ENCODE results near the gene EPHX1.
"Not testable (repeated sequence)": the region's sequence is repeated elsewhere in the genome, so short reads cannot be mapped to it uniquely, and the experiment has no call there.

The EPHX1 gene

DNA sequence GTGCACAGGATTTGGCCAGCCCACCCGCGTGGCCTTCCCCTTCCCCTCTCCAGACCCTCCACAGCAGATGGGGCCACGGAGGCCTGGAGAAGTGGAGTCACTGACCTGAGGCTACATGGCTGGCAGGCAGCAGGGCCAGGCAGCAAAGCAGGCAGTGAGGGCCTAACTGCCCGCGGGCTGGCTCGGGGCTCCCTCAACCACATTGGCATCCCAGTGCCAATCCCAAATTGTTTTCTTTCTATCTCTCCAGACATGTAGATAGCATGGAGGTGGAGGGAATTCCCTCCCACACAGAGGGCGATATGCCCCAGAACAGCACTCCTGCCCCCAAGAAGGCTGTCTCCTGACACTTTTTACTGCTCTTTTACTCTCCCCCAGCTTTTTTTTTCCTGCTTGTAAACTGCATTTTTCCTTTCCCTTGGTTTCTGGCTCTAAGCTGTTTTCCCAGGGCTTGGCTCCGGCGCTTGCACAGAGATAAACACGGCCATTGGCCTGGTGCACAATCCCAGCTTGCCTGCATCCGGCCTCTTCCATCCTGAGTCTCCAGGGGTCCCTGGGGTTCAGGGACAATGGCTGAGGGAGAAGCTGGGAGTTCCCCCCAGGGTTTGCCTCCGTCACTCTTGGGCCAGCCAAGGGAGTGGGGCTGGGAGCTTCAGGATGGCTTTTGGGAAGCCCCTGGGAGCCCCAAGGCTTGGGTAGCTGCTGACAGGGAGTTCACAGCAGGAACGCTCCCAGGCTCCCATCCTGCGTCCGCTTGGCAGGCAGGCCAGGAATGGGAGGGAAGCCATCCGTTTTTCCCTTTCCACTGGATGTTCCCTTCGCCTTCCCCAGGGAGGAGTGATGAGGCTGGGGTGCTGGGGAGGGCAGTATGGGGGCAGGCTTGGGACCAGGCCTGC, 7.0 kb downstream of the EPHX1 start:
- no peak for DNase-seq (ENCODE audit: low read depth in 2 of 2)

DNA sequence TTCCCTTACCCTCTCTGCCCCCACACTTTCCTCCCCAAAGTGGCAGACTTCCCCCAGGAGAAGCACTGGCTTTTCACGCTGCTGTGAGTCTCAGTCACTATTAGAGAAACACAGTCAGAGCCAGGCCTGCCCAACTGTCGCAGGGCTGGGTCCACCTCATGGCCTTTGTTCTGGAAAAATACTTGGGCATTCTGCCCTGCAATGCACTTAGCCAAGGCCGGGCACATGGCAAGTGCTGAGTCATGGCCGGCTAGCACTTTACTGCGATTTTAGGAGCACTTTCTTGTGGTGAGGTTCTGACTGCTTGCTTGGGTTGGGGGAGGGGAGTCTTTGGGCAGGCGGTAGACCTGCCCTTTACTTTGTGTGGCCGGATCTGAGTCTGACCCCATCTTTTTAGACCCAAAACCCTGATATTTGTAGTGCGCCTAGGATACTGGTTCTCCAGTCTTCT, 7.7 kb downstream of the EPHX1 start:
- DNase-seq (ENCODE audit: low read depth in 2 of 2) = no peak

GRCh38 chr1:225818229-225818628, 8.3 kb downstream of the EPHX1 start:
- DNase-seq (ENCODE audit: low read depth in 2 of 2) = no peak

- no peak for DNase-seq (ENCODE audit: low read depth in 2 of 2)
Observed at GRCh38 chr1:225819346-225820192, 9.6 kb downstream of the EPHX1 start.

GRCh38 chr1:225820522-225821120, 10.7 kb downstream of the EPHX1 start:
- no peak for DNase-seq (ENCODE audit: low read depth in 2 of 2)

DNA sequence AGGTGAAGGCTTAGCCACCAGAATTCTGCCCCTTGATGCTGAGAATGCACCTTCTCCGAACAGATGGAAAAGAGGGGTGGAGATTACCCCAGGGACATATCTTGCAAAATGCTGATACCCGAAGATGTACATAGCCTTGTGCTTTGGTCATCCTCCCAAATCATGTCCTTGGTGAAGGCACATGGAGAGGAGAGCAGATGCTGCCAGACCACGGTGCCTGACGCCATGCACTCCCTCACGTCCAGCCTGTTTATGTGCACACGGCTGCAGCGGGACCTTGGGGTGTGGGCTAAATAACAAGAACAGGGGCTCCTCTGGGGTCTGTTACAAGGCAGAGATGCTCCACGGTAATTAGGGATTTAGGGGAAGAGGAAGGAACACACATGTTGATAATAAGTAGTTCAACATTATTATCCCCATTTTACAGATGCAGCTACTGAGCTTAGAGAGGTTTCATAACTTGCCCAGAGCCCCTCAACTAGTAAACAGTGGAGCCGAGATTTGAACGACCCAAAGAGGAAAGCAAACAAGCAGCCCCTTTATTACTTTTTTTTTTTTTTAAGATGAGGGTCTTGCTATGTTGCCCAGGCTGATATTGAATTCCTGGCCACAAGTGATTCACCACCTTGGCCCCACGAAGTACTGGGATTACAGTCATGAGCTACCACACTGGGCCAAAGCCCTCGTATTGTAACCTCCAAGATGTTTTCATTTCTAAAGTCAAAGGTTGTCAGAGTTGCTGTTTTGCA, 12.9 kb downstream of the EPHX1 start:
- no peak for DNase-seq (ENCODE audit: low read depth in 2 of 2)

- no peak for DNase-seq (ENCODE audit: low read depth in 2 of 2)
Observed at GRCh38 chr1:225823811-225824261, 13.9 kb downstream of the EPHX1 start.

DNA sequence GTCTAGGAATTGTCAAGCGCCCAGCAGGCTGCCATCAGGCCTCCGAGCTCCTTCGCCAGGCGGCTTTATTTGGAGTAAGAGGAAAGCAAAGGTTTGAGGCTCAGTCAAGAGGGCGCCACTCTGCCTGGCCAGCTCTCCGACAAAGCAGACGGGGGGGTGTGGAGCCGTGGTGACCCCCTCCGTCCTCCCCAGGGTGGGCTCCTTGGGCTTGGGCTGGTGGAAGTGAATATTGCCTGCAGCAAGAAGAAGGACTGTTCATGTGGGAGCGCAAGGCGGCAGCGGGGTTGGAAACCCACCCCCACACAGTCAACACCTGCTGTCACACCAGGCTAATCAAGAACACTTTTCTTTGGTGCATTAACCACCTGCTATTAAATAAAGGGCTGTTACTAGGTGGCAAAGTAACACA, 14.6 kb downstream of the EPHX1 start:
- DNase-seq (ENCODE audit: low read depth in 2 of 2) = no peak

DNA sequence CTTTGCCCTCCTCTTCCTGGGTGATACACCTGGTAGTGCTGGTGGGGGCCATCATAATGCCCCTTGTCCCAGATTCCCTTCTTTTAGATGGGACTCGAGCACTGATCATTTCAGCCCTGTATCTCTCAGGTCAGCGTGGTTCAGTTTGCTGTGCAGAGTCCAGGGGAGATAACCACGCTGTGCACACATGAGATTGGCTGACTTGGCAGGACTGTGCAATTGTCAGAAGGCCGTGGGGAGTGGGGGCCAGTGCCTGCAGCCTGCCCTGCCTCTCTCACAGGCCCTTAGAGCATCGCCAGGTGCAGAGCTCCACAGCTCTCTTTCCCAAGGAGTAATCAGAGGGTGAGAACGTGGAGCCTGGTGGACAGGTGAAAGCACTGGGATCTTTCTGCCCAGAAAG, 15.2 kb downstream of the EPHX1 start:
- no peak for DNase-seq (ENCODE audit: low read depth in 2 of 2)

DNA sequence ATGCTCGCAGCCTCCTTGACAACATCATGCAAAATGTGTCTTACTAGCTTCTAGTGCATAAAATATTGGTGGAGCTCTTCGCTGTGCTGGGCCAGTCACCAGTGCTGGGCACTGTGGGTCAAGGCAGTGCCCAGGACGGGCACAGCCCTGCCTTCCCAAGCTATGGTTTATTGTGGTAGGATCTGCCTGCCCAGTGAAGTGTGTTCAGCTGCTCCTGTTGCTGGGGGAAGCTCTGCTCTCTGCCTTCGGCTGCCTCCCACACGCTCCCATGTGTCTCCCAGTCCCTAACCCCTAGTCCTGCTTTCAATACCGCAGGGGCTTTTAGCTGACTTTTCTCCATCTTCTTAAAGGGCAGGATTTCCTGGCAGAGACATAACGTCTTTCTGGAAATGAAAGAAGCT, 15.7 kb downstream of the EPHX1 start:
- no peak for DNase-seq (ENCODE audit: low read depth in 2 of 2)

DNA sequence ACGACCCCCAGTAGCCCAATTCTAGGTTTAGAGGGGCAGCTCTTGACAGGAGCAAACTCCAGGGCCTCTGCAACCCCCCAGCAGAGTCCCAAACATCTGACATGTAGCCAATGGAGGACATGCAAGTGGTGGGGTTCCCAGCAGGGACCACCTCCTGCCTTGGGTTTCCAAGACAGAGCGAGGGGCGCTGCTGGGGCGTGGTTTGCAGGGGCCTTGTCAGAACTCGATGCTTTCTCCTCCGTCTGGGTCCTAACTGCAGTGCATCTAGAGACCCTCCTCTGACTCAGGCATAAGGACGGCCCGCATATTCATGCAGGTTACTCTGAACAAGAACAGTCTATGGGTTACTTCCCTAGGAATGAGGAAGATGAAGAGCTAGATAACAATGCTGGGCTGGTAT, 17.2 kb downstream of the EPHX1 start:
- no peak for DNase-seq (ENCODE audit: low read depth in 2 of 2)

DNA sequence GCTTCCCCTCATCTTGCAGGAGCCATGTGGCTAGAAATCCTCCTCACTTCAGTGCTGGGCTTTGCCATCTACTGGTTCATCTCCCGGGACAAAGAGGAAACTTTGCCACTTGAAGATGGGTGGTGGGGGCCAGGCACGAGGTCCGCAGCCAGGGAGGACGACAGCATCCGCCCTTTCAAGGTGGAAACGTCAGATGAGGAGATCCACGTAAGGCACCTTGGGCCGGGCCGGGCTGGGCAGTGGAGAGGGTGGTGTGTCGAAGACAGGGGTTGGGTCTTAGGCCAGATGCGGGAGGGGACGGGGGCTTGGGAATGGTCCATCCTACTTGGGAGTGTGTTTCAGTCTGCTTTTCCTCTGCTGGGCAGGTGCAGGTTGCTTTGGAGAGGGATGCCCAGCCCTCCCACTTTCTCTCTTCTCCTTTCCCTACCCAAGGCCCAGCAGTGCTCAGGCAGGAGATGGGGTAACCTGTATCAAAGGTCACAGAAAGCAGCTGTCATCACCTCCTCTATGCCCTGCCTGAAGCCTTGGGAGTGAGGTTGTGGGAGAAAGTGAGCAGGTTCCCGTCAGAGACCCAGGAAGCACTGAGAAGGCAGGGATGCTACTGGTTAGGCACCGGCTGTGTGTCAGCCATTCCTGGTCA, 18.9 kb downstream of the EPHX1 start:
- no peak for DNase-seq (ENCODE audit: low read depth in 2 of 2)

DNA sequence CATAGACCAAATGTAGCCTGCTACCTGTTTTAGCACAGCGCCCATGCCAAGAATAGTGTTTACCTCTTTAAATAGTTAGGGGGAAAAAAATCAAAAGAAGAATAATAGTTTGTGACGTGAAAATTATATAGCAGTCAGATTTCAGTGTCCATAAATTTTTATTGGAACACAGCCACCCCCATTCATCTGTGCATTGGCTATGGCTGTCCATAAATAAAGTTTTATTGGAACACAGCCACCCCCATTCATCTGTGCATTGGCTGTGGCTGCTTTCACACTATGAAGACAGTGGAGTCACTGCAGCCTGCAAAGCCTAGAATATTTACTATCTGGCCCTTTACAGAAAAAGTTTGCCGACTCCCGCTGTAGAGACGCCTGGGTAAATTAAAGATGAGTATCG, 20.9 kb downstream of the EPHX1 start:
- DNase-seq (ENCODE audit: low read depth in 2 of 2) = no peak

- DNase-seq (ENCODE audit: low read depth in 2 of 2) = no peak
Observed at GRCh38 chr1:225834417-225835329, 24.7 kb downstream of the EPHX1 start.

DNA sequence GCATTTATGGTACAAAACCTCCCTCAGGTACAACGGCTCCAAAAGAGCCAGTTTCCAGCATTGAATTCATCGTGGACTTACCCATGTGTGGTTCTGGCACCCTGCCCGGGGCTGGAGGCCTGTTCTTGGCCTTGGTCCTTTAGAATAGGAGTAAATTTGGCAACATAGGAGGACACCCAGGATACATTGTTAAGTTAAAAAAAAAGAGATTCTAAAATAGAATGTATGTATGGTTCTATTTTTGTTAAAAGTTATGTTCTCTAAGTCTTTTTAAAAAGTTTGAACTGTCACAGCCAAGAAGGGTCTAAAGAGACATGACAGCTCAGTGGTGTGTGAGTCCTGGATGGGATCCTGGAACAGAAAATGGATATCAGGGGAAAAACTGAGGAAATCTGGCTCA, 25.9 kb downstream of the EPHX1 start:
- DNase-seq (ENCODE audit: low read depth in 2 of 2) = no peak

DNA sequence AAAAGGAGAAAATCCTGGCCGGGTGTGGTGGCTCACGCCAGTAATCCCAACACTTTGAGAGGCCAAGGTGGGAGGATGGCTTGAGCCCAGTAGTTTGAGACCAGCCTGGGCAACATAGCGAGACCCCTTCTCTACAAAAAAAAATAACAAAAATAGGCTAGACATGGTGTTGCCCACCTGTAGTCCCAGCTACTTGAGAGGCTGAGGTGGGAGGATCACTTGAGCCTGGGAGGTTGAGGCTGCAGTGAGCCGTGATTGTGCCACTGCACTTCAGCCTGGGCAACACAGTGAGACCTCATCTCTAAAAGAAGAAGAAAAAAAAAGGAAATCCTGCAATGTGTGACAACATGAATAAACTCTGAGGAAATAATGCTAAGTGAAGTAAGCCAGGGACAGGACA, 26.4 kb downstream of the EPHX1 start:
- not testable (repeated sequence) for DNase-seq (ENCODE audit: low read depth in 2 of 2)

- DNase-seq (ENCODE audit: low read depth in 2 of 2) = no peak
Observed at GRCh38 chr1:225838793-225839192, 28.9 kb downstream of the EPHX1 start.

DNA sequence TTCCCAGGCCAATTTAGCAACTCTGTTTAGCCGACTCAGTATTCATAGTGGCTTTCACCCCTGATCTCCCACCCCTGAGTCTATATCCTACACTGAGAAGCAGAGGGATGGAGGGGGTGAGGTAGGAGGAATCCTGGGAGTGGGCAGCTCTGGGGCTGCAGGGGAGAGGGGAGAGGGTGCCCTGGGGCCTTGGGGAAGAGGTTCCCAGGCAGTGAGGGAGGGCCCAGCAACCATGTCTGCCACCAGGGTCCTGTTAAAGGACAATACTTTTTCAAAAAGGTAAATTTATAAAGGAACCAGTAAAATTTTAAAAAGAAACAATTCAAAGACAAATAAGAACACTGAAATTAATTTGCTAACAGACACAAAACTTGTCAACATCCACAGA, 30.3 kb downstream of the EPHX1 start:
- DNase-seq (ENCODE audit: low read depth in 2 of 2) = no peak

DNA sequence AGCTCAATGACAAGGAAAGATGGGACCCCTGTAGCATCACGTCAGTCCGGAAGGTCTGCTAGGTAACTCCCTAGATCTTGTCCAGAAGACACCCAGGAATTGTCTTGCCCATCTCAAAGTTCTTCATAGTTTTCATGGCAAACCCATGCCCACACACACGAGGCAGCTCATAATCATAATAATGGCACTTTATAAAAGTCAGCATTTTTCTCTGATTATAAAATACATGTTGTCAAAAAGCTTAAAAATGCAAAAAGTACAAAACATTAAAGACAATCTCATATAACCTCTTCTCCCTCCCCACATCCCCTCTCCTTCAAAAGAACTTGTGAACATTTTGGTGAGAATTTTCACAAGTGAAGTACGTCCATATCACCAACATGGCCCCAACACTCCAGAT, 30.8 kb downstream of the EPHX1 start:
- DNase-seq (ENCODE audit: low read depth in 2 of 2) = no peak

- DNase-seq (ENCODE audit: low read depth in 2 of 2) = no peak
Observed at GRCh38 chr1:225842074-225842473, 32.1 kb downstream of the EPHX1 start.

Data from activated CD8-positive, alpha-beta memory T cell treated with anti-CD3 and anti-CD28 coated beads for 4 hours (primary cell).